NCI-H2171 (cell line): ENCODE measurements around the gene PRLH.

Experiments used
- DNase-seq: peaks from one replicate; lab custom pipeline; 2025; lab: John Stamatoyannopoulos, UW

PRLH gene

DNA sequence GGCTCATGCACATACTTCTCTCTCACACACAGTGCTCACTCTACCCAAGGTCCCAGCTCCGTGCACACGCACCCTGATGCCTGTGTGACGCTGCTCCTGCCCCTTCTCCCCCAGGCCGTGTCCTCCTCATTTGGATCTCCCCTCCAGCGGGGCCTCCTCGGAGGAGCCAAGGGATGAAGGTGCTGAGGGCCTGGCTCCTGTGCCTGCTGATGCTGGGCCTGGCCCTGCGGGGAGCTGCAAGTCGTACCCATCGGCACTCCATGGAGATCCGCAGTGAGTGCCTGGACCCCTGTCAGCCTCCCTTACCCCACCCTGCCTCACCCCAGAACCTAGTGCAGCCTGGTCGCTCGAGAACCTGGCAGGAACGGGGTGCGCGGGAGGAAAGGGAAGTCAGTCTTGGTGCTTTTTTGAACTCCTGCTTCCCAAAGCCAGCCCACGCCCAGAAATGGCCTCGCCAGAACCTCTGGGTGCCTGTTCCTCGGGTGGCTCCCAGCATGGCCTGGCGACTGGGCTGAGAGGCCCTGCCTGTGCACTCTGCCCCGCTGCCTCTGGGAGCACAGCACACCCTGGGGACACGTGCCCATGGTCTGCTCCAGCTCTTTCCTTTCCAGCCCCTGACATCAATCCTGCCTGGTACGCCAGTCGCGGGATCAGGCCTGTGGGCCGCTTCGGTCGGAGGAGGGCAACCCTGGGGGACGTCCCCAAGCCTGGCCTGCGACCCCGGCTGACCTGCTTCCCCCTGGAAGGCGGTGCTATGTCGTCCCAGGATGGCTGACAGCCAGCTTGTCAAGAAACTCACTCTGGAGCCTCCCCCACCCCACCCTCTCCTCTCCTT is at the start of gene PRLH:
Gene PRLH (plus strand): TSS at position 174 of the 835 bp plus-strand sequence. CDS start 0 bp downstream, at position 174.
- no peak for DNase-seq

- no peak for DNase-seq
Measured at GRCh38 chr2:237517163-237517562, 49.2 kb upstream of the PRLH start.

DNA sequence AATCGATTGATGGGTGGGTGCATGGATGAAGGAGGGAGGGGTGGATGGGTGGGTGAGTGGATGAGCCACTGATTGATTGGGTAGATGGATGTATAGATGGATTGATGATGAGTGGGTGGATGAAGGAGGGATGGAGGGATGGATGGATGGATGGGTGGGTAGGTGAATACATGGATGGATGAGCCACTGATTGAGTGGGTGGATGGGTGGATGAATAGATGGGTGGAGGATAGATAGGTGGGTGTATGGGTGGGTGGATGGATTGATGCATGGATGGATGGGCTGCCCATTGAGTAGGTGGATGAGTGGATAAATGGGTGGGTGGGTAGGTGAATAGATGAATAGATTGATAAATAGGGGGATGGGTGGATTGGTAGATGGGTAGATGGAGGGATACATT is 48.4 kb upstream of the PRLH start:
- no peak for DNase-seq

DNA sequence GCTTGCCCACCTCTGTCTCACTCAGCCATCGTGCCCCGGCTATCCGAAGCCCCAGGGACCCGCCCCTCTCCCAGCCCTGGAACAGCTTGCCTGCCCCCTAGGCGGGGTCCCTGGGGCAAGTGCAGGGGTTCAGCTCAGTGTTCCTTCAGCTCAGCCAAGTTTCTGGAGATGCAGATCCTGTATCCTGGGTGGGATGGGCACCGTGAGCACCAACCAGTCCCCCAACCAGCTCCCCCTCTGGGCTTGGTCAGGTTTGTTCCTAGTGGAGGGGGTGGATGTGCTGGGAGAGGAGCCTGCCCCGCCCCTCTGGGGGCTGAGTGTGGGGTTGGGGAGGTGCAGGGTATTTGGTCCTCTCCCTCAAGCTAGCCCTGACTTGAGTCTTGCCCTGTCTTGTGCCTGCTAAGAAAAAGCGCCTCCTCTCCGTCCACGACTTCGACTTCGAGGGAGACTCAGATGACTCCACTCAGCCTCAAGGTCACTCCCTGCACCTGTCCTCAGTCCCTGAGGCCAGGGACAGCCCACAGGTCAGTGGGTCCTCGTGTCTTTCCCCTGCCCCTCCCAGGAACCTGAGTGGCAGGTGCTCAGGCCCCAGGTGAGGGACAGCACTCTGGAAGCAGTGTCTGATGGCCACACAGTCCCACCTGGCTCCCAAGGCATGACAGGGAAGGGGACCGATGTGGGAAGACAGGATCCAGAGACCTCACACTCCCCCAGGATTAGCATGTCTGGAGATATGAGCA is 46.7 kb upstream of the PRLH start:
- no peak for DNase-seq

DNA sequence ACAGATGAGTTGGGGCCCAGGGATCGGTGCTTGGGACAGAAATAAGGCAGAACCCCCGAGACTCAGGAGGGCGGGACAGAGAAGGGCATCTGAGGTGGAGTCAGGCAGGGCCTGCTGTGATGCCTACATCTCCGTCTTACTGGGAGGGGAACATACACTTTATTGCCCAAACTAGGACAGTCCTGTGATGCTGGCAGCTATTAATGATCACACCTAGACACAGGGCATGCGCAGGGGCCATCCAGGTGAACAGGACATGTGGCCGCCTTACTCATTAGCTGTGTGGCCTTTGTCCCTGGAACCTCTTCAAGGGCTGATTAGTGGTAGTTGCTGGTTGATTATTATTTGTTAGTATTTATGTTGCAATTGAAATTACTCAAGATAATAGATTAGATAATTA is 46.1 kb upstream of the PRLH start:
- DNase-seq = no peak

- DNase-seq = no peak
Measured at GRCh38 chr2:237524631-237525030, 41.7 kb upstream of the PRLH start.

DNA sequence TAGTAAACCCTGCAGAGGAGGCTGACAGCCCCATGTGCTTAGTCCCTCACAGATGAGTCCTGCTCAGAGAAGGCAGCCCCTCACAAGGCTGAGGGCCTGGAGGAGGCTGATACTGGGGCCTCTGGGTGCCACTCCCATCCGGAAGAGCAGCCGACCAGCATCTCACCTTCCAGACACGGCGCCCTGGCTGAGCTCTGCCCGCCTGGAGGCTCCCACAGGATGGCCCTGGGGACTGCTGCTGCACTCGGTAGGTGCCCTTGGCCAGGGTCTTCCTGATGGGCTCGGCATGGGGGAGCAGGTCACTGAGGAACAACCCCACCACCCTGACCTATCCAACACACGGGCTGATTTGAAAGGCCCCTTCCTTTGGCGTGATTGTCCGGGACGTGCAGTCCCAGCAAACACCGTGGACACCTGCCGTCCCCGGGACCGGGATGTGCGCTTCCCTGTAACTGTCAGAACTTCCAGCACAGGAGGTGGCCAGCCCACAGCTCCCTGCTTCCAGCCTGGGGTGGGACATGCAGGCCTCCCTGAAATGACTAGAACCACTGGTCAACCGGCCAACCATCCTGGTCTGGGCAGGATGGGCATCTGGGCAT is 40.7 kb upstream of the PRLH start:
- DNase-seq = no peak

DNA sequence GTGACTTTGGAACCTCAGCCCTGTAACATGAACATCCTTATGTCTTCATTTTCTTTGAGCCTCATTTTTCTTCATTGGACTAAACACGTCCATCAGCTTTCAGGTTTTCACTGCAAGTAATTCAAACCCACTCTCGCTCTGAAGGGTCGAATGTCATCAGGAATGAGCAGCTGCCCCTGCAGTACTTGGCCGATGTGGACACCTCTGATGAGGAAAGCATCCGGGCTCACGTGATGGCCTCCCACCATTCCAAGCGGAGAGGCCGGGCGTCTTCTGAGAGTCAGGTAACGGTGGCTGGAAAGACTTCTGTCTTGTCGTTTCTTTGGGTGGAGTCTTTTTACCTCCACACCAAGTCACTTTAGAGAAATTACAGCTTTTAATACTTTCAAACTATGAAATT is 39.1 kb upstream of the PRLH start:
- DNase-seq = no peak

DNA sequence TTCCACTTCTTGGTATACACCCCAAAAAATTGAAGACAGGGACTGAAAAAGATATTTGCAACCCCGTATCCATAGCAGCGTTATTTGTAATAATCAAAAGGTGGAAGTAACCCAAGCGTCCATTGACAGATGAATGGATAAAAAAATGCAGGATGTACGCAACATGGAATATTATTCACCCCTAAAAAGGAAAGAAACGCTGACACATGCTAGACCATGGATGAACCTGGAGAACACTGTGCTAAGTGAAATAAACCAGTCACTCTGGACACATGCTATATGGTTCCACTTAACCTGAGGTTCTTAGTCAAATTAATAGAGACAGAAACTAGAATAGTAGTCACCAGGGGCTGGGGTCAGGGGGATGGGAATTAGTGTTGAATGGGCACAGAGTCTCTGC is 38.6 kb upstream of the PRLH start:
- no peak for DNase-seq

- DNase-seq = no peak
Measured at GRCh38 chr2:237529452-237530402, 36.6 kb upstream of the PRLH start.

DNA sequence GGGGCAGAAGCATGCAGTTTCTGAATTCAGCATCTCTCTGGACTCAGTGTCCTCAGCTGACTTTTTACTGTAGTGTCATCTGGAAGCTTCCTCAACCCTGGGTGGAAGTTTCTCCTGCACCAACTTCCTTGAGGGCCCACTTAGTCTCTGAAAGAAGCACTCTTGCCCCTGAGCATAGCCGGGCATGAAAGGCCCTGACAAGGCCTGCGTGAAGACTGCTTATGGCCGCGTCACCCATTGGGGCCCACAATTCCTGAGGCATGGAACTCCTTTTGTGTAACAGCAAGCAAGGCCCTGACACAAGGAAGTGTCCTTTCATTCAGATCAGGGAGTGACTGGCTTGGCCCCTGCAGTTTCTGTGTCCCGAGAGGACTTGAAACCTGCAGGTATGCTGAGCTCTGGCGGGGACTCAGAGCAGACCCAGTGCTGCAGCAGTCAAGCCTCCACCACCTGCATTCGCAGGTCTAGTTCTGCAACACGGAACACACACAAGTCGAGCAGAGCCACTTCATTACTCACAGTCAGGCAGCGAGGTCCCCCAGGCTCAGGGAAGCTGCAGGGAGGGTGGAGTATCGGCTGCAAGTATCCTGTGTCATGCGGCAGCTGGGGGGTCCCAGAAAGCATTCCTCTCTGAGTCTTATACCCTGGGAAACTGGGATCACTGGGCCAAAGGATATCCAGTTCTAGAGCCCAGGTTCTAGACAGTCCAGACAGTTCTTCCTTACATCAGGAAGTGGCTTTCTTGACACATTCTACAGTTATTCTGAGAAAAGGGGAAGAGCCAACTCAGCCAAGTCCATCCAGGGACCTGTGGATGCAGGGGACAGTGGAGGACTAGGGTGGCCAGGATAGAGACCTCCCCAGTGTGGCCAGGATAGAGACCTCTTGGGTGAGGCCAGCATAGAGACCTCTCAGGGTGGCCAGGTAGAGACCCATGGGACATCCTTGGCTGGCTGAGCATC is 35.6 kb upstream of the PRLH start:
- DNase-seq = no peak

DNA sequence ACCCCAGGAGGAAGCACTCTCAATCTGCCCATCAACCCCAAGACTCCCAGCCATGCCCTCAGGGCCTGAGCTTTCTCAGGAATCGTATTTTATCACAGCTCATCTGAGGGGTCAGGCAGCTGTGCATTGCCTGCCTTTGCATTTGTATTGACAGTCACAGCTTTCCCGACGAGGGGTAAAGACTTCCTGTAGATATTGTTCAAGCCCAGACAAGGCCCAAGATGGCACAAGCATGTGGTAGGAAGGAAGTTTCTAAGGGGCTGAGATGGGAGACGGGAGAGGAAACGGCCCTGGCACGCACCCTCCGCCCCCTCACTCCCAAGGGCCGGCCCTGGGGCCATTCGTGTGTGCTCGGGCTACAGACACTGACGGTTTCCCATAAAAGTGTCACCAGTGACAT is 34.2 kb upstream of the PRLH start:
- no peak for DNase-seq

DNA sequence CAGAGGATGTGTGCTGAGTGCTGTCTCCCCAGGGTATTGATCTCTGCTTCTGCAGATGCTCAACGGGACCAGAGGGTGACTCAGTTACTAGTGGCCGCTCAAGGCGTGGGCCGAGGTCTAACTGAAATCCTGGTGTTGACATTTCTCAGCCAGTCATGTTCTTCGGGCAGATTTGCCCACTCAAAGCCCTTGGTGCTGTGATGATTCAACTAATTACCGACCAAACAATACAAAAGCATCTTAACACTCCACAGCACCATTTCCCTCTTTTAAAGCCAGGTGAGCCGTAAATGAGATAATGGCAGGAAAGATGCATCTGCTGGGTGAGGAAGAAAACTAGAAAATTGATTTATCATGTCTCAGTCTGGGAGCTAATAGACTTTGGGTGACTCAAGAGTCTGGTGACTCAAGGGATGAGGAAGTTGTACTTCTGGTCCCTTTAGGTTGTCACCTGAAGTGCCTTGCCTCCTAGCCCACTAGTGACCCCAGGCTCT is 32.7 kb upstream of the PRLH start:
- no peak for DNase-seq

GRCh38 chr2:237534380-237534779 is 32.0 kb upstream of the PRLH start:
- no peak for DNase-seq

- no peak for DNase-seq
Measured at GRCh38 chr2:237535385-237536082, 30.8 kb upstream of the PRLH start.

DNA sequence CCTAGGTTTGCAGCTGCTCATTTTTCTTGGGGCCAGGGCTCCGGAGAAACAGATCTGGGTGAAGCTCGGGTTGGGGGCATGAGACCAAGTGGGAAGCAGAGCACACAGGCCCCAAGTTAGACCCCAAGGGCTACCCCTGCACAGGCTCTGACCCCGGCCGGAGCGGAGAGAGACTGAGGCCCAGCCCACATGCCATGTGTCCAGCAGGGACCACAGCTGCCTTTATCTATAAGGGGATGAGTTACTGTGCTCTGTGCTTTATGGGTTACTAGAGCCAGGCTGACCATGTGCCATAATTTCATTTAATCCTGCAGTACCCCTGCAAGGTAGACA is 30.3 kb upstream of the PRLH start:
- no peak for DNase-seq

GRCh38 chr2:237536617-237537016 is 29.8 kb upstream of the PRLH start:
- DNase-seq = no peak

DNA sequence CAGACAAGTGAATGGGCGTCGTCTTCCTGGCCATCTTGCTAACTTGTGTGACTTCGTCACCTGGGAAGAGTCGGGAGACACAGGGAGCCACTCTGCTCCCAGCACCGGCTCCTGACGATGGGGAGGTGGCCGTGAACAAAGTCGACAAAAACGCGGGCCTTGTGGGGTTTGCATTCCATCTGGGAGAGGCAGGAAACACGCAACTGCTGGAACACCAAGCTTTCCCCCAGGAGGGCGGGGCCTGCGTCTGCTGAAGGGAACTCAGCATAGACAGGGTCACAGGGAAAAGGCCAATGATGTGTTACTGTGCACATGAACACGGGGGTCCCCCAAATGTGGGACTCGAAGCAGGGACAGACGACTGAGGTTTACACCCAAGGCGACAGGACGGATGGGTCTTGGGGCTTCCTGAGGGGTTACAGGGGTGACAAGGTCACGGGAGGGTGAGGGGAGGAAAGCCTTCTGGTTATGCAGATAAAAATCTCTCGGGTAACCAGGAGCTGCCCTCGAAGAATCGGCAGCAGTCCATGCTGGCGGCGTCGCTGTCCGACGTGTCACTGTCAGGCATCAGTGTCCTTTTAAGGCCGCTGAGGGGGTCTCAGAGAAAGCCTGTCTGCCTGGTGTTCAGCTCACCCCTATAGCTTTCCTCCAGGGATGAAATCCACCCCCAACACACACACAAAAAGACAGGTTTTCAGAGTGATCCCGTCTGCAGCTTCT is 28.2 kb upstream of the PRLH start:
- DNase-seq = no peak

DNA sequence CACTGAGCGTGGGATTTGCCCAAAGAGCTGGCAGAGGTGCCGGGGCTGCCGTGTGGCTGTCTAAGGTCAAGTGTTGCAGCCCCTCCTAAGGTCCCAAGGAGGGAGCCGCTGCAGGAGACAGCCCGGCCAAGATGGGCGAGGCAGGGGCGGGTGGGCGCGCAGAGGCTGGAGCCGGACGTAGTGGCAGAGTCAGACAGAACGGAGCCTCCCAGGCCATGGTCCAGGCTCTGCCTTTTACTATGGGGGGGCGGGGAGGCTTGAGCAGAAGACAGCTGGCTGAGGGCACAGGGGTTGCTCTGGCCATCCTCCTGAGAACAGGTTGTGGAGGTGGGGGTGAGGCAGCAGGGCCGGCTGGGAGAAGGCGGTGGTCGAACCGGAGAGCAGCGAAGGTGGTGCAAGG is 27.5 kb upstream of the PRLH start:
- DNase-seq = no peak
